Measurements from ENCODE around the gene SELENON. TPM values are rescaled to one million over a fixed set of nuclear protein-coding genes. Genes with fewer than 3 reads are reported as not detected.

SELENON gene
- total RNA-seq, 1 experiment from 2014 or later = 57.2 TPM

- Histone ChIP-seq H3K36me3 (ENCODE audit: control insufficient read depth, insufficient read depth, low read length) (no peaks in the 10 kb centered on the region), H3K27ac (ENCODE audit: low read length) (no peak overlapping the region), H3K27me3 (ENCODE audit: control insufficient read depth, insufficient read depth, low read length) (peaks cover 4% of the 10 kb centered on the region; the same call in 1 of the 2 replicates), H3K4me3 (ENCODE audit: low read depth in 2 of 2, low read length in 2 of 2) (no peak overlapping the region), H3K4me1 (ENCODE audit: control insufficient read depth, insufficient read depth, low read length) (no peaks in the 10 kb centered on the region), H3K9me3 (ENCODE audit: control insufficient read depth, insufficient read depth, low read depth, low read length) (no peaks in the 10 kb centered on the region)
- POLR2A ChIA-PET = no interaction called here
- BruUV-seq (replicated peaks) = no TSS peak
- DNase-seq (ENCODE audit: low read depth, low spot score) (no peak), ATAC-seq (no peak)
- intact Hi-C loops (cut with micrococcal nuclease; ENCODE audit: unreplicated experiment) (no loop called here), in situ Hi-C loops (cut with HindIII; ENCODE audit: low pct_unique_long_range_greater_than_20kb, low sequenced_read_pairs) (no loop called here)
- TF ChIP-seq REST (IDR thresholded peaks at IDR 0.05; ENCODE audit: insufficient read depth in 1 of 2, low read depth in 2 of 2, low read length in 1 of 2) (no peak), TCF7L2 (IDR thresholded peaks at IDR 0.05; ENCODE audit: low read depth, low read length) (no peak), POLR2AphosphoS5 (IDR thresholded peaks at IDR 0.05; ENCODE audit: low read depth, low read length) (no peak), SIN3A (IDR thresholded peaks at IDR 0.05; ENCODE audit: borderline replicate concordance, insufficient read depth, low read depth, low read length) (no peak)
- TF ChIP-seq, protein P1, sequence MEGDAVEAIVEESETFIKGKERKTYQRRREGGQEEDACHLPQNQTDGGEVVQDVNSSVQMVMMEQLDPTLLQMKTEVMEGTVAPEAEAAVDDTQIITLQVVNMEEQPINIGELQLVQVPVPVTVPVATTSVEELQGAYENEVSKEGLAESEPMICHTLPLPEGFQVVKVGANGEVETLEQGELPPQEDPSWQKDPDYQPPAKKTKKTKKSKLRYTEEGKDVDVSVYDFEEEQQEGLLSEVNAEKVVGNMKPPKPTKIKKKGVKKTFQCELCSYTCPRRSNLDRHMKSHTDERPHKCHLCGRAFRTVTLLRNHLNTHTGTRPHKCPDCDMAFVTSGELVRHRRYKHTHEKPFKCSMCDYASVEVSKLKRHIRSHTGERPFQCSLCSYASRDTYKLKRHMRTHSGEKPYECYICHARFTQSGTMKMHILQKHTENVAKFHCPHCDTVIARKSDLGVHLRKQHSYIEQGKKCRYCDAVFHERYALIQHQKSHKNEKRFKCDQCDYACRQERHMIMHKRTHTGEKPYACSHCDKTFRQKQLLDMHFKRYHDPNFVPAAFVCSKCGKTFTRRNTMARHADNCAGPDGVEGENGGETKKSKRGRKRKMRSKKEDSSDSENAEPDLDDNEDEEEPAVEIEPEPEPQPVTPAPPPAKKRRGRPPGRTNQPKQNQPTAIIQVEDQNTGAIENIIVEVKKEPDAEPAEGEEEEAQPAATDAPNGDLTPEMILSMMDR (IDR thresholded peaks at IDR 0.05) = no peak
- CTCF ChIA-PET = no interaction called here
Measured at GRCh38 chr1:25754470-25755181, 45.4 kb upstream of the SELENON start.

DNA sequence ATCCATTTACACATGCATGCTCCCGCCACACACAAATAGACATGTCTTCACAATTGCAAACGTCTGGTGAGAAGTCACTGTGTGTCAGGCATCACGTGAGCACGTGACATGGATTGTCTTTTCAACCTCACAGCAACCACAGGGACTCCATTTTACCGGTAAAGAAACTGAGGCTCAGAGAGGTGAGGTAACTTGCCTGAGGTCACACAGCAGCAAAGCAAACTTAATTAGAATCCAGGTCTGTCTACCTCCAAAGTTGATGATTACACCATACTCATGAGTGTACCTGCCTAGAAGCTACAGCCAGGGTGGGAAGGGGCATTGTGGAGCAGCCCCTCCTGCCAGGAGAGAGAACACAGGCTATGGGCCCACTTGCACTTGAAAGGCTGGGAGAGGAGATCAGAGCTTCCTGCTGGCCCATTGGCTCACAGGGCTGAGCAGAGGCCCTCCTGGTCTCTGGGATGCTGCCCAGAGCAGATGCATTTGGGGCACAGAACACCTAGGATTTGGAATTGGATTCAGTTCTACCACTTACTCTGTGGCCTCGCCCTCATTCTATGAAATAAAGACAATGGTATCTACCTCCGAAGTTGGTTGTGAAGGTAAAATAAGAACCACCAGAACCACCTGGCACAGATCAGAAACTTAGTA lies 44.4 kb upstream of the SELENON start:
- TF ChIP-seq SIN3A (IDR thresholded peaks at IDR 0.05; ENCODE audit: borderline replicate concordance, insufficient read depth, low read depth, low read length) (no peak), POLR2AphosphoS5 (IDR thresholded peaks at IDR 0.05; ENCODE audit: low read depth, low read length) (no peak), TCF7L2 (IDR thresholded peaks at IDR 0.05; ENCODE audit: low read depth, low read length) (no peak), REST (IDR thresholded peaks at IDR 0.05; ENCODE audit: insufficient read depth in 1 of 2, low read depth in 2 of 2, low read length in 1 of 2) (no peak)
- TF ChIP-seq, protein P1 (IDR thresholded peaks at IDR 0.05) = no peak
- Histone ChIP-seq H3K9me3 (ENCODE audit: control insufficient read depth, insufficient read depth, low read depth, low read length) (no peaks in the 10 kb centered on the region), H3K4me3 (ENCODE audit: low read depth in 2 of 2, low read length in 2 of 2) (no peak overlapping the region), H3K36me3 (ENCODE audit: control insufficient read depth, insufficient read depth, low read length) (no peaks in the 10 kb centered on the region), H3K27me3 (ENCODE audit: control insufficient read depth, insufficient read depth, low read length) (peaks cover 4% of the 10 kb centered on the region; the same call in 1 of the 2 replicates), H3K4me1 (ENCODE audit: control insufficient read depth, insufficient read depth, low read length) (no peaks in the 10 kb centered on the region), H3K27ac (ENCODE audit: low read length) (no peak overlapping the region)
- in situ Hi-C loops (cut with HindIII; ENCODE audit: low pct_unique_long_range_greater_than_20kb, low sequenced_read_pairs) (no loop called here), intact Hi-C loops (cut with micrococcal nuclease; ENCODE audit: unreplicated experiment) (no loop called here)
- no TSS peak for BruUV-seq (replicated peaks)
- ChIA-PET CTCF (interaction anchor here (0.7 kb wide), 1 partner anchor 63 kb away, joined by 3 read pairs; no protein-coding TSS in a partner anchor), POLR2A (no interaction called here)
- ATAC-seq (no peak), DNase-seq (ENCODE audit: low read depth, low spot score) (no peak)
